ENCODE results near the gene DOCK9.

Gene DOCK9

DNA sequence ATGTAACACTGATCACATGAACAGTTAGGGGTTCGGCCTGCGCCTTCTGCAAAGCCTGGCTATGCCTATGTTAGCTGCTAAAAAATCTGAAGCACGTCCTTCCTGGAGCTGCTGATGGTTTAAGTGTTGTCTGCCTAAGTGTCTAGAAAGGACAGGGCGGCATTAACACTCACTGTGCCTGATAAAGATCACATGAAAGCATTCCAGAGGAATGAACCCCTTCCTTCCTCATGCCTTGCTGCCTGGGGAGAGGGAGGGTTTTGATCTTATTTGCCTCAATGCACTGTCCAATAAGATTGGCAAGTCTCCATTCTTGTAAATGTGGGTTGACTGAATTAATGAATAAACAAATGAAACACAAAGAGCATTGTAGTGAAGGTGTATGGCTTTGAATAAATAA, 5.2 kb downstream of the DOCK9 start:
- no peak overlapping the region for H3K4me3 ChIP-seq (ENCODE audit: low read depth, low read length)
- peak; percentile 34 for DNase-seq (ENCODE audit: low read depth)
- in situ Hi-C loops (cut with HindIII; ENCODE audit: low sequenced_read_pairs), result no loop called here
- TF ChIP-seq, protein P1, sequence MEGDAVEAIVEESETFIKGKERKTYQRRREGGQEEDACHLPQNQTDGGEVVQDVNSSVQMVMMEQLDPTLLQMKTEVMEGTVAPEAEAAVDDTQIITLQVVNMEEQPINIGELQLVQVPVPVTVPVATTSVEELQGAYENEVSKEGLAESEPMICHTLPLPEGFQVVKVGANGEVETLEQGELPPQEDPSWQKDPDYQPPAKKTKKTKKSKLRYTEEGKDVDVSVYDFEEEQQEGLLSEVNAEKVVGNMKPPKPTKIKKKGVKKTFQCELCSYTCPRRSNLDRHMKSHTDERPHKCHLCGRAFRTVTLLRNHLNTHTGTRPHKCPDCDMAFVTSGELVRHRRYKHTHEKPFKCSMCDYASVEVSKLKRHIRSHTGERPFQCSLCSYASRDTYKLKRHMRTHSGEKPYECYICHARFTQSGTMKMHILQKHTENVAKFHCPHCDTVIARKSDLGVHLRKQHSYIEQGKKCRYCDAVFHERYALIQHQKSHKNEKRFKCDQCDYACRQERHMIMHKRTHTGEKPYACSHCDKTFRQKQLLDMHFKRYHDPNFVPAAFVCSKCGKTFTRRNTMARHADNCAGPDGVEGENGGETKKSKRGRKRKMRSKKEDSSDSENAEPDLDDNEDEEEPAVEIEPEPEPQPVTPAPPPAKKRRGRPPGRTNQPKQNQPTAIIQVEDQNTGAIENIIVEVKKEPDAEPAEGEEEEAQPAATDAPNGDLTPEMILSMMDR (IDR thresholded peaks at IDR 0.05; ENCODE audit: low read depth, low read length, missing control alignments), result no peak

DNA sequence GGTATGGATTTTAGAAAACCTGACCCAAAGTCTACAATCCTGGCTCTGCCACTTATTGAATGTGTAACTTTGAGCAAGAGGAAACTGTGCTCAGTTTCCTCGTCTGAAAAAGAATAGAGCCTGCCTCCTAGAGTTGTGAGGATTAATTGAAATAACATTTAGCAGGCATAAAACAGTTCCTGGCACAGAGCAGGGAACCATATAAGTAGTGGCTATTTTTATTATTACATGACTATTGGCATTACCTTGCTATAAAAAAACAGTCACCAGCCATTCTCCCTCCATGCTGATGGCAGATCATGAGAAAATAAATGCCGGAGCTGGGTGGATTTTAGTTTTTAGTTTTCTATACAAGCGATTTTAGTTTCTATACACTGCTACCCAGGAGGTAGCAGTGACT, 5.8 kb downstream of the DOCK9 start:
- TF ChIP-seq, protein P1 (IDR thresholded peaks at IDR 0.05; ENCODE audit: low read depth, low read length, missing control alignments), result no peak
- H3K4me3 ChIP-seq (ENCODE audit: low read depth, low read length), result no peak overlapping the region
- no peak for DNase-seq (ENCODE audit: low read depth)
- in situ Hi-C loops (cut with HindIII; ENCODE audit: low sequenced_read_pairs), result no loop called here

DNA sequence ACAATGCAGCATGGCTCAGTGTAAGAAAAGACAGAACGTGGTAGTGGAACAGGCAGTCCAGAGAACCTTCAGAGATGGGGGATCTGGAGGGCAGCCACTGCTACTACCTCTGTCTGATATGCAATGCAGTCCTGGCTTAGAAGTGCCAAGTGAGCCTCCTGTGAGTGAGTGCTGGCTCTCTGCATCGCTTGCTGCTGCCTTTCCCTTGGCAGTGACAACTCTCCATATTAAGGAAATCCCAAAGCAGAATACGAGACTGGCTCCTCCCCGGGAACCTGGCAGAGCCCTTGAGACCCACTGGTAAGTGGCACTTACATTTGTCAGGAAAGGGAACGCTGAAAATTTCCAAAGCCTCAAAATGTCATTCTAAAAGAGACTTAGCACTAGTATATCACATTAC, 7.5 kb downstream of the DOCK9 start:
- in situ Hi-C loops (cut with HindIII; ENCODE audit: low sequenced_read_pairs), result no loop called here
- H3K4me3 ChIP-seq (ENCODE audit: low read depth, low read length), result no peak overlapping the region
- TF ChIP-seq, protein P1 (IDR thresholded peaks at IDR 0.05; ENCODE audit: low read depth, low read length, missing control alignments), result no peak
- DNase-seq (ENCODE audit: low read depth), result no peak

DNA sequence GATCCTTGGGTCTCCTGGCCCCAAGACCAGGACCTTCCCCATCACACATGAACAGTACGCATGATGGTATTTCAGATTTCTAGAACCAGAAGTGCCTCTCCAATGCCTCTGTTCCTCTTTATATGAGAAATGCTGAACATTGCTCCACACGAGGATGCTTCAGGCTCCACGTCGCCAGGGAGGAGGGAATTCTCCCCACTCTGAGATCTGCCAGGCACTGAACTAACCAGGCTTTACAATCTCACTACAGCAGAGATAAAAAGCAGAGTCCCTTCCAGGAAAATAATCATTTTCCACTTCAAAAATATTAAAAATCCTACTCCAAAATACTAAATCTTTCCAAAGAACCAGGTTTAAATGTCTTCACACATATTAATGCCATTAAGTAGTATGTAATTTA, 10.4 kb downstream of the DOCK9 start:
- TF ChIP-seq, protein P1 (IDR thresholded peaks at IDR 0.05; ENCODE audit: low read depth, low read length, missing control alignments), result no peak
- in situ Hi-C loops (cut with HindIII; ENCODE audit: low sequenced_read_pairs), result no loop called here
- H3K4me3 ChIP-seq (ENCODE audit: low read depth, low read length), result no peak overlapping the region
- DNase-seq (ENCODE audit: low read depth), result no peak

DNA sequence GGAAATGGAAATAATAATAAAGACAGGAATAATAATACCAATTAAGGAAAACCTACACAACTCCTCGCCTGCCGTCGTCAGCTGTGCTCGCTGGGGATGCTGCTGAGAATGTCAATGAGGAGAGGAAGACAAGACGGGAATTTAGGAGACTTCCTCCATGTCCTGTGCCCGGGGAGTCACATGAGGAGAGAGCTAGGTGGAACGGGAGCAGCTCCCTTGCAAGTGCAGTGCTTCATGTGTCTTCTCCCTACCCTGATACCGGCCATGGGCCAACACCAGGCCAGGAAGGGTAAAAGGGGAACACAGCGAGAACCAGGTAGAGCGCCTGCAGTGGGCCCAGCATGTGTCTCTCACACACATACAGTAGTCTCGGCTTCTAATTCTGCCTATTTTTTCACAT, 11.8 kb downstream of the DOCK9 start:
- no peak overlapping the region for H3K4me3 ChIP-seq (ENCODE audit: low read depth, low read length)
- in situ Hi-C loops (cut with HindIII; ENCODE audit: low sequenced_read_pairs), result no loop called here

DNA sequence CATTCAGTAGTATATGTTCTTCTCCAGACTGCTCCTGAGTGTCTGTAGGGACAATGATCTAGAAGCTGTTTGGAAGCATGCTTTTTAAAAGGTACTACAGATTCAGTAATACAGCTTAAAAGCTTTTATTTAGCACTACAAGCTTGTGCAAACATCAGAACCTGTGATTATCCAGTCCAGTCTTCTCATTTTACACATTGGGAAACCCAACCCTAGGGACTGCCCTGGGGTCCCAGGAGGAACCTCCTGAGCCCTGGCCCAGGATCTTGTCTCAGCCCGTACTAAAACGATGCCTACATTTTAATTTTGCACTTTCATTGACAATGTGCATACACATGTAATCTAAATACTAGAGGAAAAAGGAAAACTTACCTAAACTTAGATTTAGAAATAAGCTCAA, 12.5 kb downstream of the DOCK9 start:
- in situ Hi-C loops (cut with HindIII; ENCODE audit: low sequenced_read_pairs), result no loop called here

More for the DNA sequence above, 11.8 kb downstream of the DOCK9 start:
- TF ChIP-seq, protein P1 (IDR thresholded peaks at IDR 0.05; ENCODE audit: low read depth, low read length, missing control alignments), result no peak
- DNase-seq (ENCODE audit: low read depth), result no peak

More for the DNA sequence above, 12.5 kb downstream of the DOCK9 start:
- H3K4me3 ChIP-seq (ENCODE audit: low read depth, low read length), result no peak overlapping the region
- no peak for DNase-seq (ENCODE audit: low read depth)
- TF ChIP-seq, protein P1 (IDR thresholded peaks at IDR 0.05; ENCODE audit: low read depth, low read length, missing control alignments), result no peak

All from astrocyte of the cerebellum (primary cell).